H1 (cell line): ENCODE measurements around the gene PBXIP1. TPM values are rescaled to one million over a fixed set of nuclear protein-coding genes. Genes with fewer than 3 reads are reported as not detected.

Source experiments
- polyA plus RNA-seq, 7 experiments: library from polyadenylated mRNA; depleted of rRNA in 3 of 7; stranded (reverse) in 5 of 7; unstranded in 2 of 7; fragments of >200 nt in 5 of 7; fragments of 200-250 nt in 2 of 7; gene quantifications; 1 replicate in 5 of 7; 2 replicates in 1 of 7; 4 replicates in 1 of 7; pipeline versions ENCODE4 v1.2.1 to v1.2.3, GENCODE V29; 2011 to 2013; ENCODE audit warnings: missing spikeins in 2 of 7, mixed read lengths in 2 of 7
- total RNA-seq: library from RNA; stranded (reverse); fragmentation: NEBNext Ultra II Directional; extraction: Animal tissue kit (Norgen Biotek cat#: 25700); gene quantifications from 2 replicates; pipeline ENCODE4 v1.2.1, GENCODE V29; 2021
- TF ChIP-seq, protein P1 (sequence below), 3 experiments: IDR thresholded peaks; 1 replicate in 2 of 3; 2 replicates in 1 of 3; pipeline versions ENCODE4 v1.5.1 to v1.6.1; 2011; ENCODE audit warnings: low read length in 3 of 3, mild to moderate bottlenecking in 3 of 3, inconsistent platforms in 2 of 3, low read depth in 1 of 3, moderate library complexity in 1 of 3; ENCODE audit not compliant: insufficient read depth in 1 of 3; ENCODE audit errors: control extremely low read depth in 1 of 3

PBXIP1 gene
- total and polyA plus RNA-seq, 2 of the 8 experiments (the other 6 are each of a cell fraction or from before 2014, with no cell fraction given): 12.0 to 19.8 TPM

GRCh38 chr1:155003766-155004351, 48.0 kb upstream of the PBXIP1 start (continued):
- TF ChIP-seq, protein P1, sequence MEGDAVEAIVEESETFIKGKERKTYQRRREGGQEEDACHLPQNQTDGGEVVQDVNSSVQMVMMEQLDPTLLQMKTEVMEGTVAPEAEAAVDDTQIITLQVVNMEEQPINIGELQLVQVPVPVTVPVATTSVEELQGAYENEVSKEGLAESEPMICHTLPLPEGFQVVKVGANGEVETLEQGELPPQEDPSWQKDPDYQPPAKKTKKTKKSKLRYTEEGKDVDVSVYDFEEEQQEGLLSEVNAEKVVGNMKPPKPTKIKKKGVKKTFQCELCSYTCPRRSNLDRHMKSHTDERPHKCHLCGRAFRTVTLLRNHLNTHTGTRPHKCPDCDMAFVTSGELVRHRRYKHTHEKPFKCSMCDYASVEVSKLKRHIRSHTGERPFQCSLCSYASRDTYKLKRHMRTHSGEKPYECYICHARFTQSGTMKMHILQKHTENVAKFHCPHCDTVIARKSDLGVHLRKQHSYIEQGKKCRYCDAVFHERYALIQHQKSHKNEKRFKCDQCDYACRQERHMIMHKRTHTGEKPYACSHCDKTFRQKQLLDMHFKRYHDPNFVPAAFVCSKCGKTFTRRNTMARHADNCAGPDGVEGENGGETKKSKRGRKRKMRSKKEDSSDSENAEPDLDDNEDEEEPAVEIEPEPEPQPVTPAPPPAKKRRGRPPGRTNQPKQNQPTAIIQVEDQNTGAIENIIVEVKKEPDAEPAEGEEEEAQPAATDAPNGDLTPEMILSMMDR (IDR thresholded peaks at IDR 0.05; ENCODE audit: control extremely low read depth in 1 of 3, insufficient read depth in 1 of 3, low read depth in 1 of 3, low read length in 3 of 3): no peak
- TF ChIP-seq, all 59 proteins: peak for 5
